Stimulated activated CD8-positive, alpha-beta memory T cell treated with anti-CD3 and anti-CD28 coated beads, Interleukin-2, amount 100 ng/mL, for 48 hours (primary cell): ENCODE measurements around the gene HOXA9.

Source experiments
- DNase-seq, 2 donors: peaks; one replicate each; pipeline ENCODE4 v3.0.0-alpha.2; 2020; ENCODE audit warnings: low read depth in 2 of 2

Gene HOXA9

GRCh38 chr7:27176962-27177794 is 11.8 kb upstream of the HOXA9 start:
- no peak for DNase-seq

- no peak for DNase-seq
Observed at GRCh38 chr7:27176524-27176845, 11.1 kb upstream of the HOXA9 start.

- no peak for DNase-seq
Observed at GRCh38 chr7:27175626-27176523, 10.5 kb upstream of the HOXA9 start.

GRCh38 chr7:27174874-27175625 is 9.7 kb upstream of the HOXA9 start:
- no peak for DNase-seq

DNA sequence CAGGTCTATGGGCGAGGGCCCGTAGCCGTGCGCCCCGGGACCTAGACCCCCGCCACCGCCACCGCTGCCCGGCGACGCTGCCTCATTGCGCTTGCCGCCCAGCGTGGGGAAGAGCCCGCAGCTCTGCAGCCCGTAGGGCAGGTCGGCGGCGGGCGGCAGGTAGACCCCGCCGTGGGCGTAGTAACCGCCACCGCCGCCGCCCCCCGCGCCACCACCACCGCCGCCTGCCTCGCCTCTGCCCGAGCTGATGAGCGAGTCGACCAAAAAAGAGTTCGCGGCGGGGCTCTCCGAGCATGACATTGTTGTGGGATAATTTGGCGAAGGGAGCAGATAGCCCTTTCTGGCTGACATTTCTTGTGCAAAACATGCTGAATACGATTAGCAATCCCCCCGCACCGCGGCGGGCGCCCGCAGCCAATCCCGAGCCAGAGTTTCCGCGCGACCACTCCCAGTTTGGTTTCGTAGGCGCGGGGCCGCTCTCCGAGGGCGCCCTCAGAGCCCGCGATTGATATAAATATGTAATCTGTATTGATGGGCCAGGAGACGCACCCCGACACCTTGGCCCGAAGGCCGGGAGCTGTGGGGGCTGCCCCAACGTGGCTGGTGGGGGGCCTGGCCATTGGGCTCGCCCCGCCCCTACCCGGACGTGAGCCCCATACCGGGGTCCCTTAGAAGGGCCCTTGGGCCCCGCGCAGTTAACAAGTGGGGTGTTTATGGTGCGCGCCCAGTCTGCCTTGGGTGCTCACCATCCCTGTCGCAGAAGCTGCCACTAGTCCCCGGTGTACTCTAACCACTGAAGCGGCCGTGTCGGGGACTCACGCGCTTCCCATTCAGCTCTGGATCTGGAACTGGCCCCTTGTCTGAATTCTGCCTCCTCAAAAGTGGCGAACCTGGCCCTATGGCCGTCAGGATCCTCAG is 8.9 kb upstream of the HOXA9 start, which contains the start of gene HOXA10:
Gene HOXA10 (minus strand): TSS at position 365 of the 918 bp plus-strand sequence. CDS start 14 bp downstream, at position 351.
- DNase-seq = no peak

DNA sequence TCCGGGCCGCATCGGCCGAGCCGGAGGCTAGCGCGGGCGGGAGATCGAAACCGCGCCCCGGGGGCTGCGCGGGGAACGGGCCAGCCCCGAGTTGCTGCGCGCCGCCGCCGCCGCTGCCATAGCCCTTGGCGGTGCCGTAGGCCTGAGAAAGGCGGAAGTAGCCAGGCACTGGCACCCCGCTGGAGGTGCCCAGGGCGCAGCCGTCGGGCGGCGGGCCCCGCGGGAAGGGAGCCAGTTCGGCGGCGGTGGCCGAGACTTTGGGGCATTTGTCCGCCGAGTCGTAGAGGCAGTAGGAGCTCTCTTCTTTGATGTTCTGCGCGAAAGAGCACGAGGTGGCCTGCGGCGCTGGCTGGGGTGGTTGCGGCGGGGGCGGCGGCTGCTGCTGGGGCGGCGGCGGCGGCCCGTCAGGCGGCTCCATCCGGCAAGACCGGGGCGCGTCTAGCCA is 8.2 kb upstream of the HOXA9 start:
- DNase-seq = no peak

DNA sequence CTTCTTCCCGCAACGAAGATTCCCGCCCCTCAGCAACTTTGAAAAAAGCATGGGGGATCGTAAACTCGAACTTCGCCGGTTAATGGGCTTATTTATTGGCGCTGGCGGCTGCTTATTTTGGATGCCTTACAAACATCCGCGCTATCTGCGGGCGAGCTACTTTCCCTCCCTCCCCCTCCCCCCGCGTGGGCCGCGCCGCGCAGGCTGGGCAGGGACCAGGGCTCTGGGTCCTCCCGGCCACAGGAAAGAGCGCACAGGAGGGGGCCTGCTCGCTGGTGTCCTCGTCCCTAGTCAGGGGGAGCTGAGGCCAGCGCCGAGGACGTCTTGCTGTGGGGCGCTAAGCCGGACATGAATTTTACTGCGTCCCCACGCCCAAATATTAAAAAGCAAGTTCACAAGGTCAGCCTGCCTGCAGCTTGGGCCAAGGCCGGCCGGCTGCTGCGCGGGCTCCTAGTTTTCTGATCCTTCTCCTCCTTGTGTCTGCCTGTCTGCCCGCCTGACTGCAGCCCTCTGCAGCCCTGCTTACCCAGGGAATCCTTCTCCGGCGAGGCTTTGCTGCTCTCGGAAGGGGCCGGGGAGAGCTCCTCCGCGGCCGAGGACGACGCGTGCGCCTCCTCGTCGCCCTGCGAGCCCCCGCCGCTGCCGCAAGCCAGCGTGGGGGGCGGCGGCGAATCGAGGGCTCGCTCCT is 7.6 kb upstream of the HOXA9 start:
- DNase-seq = no peak

DNA sequence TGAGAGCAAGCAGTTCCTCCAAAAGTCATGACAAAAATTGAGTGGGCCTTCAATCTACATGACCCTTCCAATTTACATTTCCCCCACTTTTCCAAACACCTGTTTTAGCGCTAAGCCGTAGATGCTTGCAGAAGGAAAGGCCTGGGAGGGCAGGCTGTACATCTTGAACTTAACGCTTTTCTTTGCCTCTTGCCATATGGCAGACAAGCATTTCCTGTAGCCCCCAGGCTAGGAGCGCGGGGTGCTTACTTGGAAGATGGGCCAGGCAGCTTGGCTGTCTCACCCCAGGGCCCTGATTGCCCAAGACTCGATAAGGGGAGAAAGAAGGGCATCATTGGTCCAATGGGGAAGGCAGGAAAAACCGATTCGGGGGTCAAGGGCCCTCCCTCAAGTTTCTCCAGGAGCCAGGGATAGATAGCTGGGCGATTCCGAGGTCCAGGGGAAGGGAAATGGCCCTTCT is 7.0 kb upstream of the HOXA9 start:
- DNase-seq = no peak

DNA sequence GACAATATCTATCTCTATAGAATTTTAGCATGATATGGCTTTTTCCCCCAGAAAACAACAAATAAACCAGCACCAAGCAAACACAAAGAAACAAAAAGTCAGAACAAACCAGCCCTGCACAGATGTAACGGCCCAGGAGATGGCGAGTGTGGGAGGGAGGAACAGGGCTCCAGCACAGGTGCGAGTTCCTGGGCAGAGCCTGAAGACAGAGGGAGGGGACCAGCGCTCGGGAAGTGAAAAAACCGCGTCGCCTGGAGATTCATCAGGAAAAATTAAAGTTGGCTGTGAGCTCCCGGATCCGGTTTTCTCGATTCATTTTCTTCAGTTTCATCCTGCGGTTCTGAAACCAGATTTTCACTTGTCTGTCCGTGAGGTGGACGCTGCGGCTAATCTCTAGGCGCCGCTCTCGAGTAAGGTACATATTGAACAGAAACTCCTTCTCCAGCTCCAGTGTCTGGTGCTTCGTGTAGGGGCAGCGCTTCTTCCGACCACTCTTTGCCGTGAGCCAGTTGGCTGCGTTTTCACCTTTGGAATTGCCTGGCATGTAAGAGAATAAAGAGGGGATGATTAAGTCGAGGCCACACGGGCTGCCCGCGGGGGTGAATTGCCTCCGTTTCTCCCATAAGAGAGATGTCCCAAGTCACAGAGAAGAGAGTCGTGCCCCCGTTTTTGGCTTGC is 6.4 kb upstream of the HOXA9 start:
- DNase-seq = no peak

- DNase-seq = no peak
Observed at GRCh38 chr7:27171325-27171636, 5.9 kb upstream of the HOXA9 start.

- no peak for DNase-seq
Observed at GRCh38 chr7:27170426-27171324, 5.3 kb upstream of the HOXA9 start.

- DNase-seq = no peak
Observed at GRCh38 chr7:27169658-27170425, 4.5 kb upstream of the HOXA9 start.

GRCh38 chr7:27168265-27168947 is 3.1 kb upstream of the HOXA9 start:
- no peak for DNase-seq

GRCh38 chr7:27167916-27168264 is 2.6 kb upstream of the HOXA9 start:
- DNase-seq = no peak

DNA sequence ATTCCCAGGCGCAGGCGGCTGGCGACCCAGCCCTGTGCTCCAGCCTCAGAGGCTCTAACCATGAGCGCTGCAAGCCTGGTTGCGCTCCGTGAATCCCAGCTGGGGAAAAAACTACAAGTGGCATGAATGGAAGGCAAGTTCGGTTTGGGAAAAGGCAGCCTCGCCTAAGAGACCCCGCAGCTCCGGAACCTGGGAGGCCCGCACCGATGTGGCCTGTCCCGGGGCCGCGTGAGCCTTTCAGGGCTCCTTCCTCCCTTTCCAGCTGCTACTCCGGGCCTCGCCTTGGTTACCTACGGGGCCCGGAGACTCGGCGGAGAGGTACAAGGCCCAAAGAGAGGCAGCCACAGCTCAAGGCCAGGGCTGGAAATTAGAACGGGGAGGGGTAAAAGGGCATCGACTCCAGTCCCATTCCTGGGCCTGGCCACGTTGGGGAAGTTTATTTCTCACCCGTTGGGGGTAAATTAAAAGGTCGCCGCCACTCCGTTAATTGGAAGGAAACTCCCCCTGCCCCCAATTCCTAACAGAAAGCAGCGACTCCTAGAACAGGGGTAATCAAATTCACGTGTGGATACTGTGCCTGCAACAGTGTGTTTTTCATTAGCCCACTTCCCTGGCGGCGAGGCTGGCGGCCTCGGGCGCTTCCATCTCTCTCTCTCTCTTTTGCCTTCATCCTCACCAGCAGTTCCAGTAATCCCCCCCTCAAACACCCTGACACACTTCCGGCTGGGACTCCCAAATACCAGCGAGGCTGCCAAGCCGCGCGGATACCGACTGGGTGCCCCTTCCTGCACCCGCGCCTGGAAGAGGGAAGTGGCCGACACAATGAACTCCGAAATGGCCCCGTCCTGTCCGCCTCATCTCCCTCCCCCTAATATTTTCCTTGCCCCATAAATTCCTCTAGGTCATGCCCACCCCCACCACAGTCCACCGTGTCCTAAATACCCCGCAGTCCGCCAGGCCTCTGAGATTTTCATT is 1.5 kb upstream of the HOXA9 start:
- no peak for DNase-seq

- DNase-seq = no peak
Observed at GRCh38 chr7:27165996-27166530, 726 bp upstream of the HOXA9 start.
